Caco-2 (cell line): ENCODE results near the gene ARMC6. TPM values are rescaled to one million over a fixed set of nuclear protein-coding genes. Genes with fewer than 3 reads are reported as not detected.
"Not testable (repeated sequence)": the region's sequence is repeated elsewhere in the genome, so short reads cannot be mapped to it uniquely, and the experiment has no call there.

Experiments
- BruUV-seq: library from RNA; stranded (reverse); fragments of 400-500 nt; replicated peaks from 2 replicates; lab custom pipeline; 2021; lab: Mats Ljungman, UMichigan
- CTCF ChIA-PET: fragments of 300-600 bp; sonication (Branson Sonifier 250); formaldehyde crosslinking; loops from one replicate; lab custom pipeline; 2022; ENCODE audit warnings: antibody characterized with exemption; lab: Charles Lee
- POLR2A ChIA-PET: fragments of 300-600 bp; sonication (Branson Sonifier 250); formaldehyde crosslinking; loops from one replicate; lab custom pipeline; 2022; ENCODE audit warnings: antibody characterized with exemption; lab: Charles Lee
- DNase-seq, 2 experiments: peaks; one replicate each; pipeline versions ENCODE4 v3.0.0 to v3.0.0-alpha.2; 2020 to 2022
- H3K27me3 ChIP-seq: replicated peaks from 2 replicates; pipeline ENCODE4 v1.6.0; 2011; ENCODE audit warnings: low read length; ENCODE audit not compliant: control insufficient read depth, insufficient read depth
- H3K36me3 ChIP-seq: 2 replicates; pipeline ENCODE4 v1.5.1; 2011; ENCODE audit warnings: low read length; ENCODE audit not compliant: control insufficient read depth, insufficient read depth
- H3K4me1 ChIP-seq: fragments of 250-450 bp; sonication (Bioruptor Pico); 2 replicates; pipeline ENCODE4 v1.5.1; 2020; ENCODE audit warnings: mild to moderate bottlenecking
- H3K4me3 ChIP-seq: 2 replicates; pipeline ENCODE4 v1.5.1; 2011; ENCODE audit warnings: low read depth, mild to moderate bottlenecking, control low read depth, low read length
- H3K9me3 ChIP-seq: fragments of 250-450 bp; sonication (Bioruptor Pico); 2 replicates; pipeline ENCODE4 v1.5.1; 2020; ENCODE audit warnings: mild to moderate bottlenecking, moderate library complexity
- H3K27ac Mint-ChIP-seq: one replicate; pipeline ENCODE4 v1.8.0; 2022; ENCODE audit warnings: mixed read lengths; ENCODE audit not compliant: unreplicated experiment
- H3K27me3 Mint-ChIP-seq: one replicate; pipeline ENCODE4 v1.8.0; 2022; ENCODE audit warnings: mixed read lengths; ENCODE audit not compliant: insufficient read depth, unreplicated experiment
- H3K36me3 Mint-ChIP-seq: one replicate; pipeline ENCODE4 v1.8.0; 2022; ENCODE audit warnings: mild to moderate bottlenecking, mixed read lengths; ENCODE audit not compliant: insufficient read depth, unreplicated experiment
- H3K4me1 Mint-ChIP-seq: one replicate; pipeline ENCODE4 v1.8.0; 2022; ENCODE audit warnings: low read depth, mixed read lengths; ENCODE audit not compliant: unreplicated experiment
- H3K4me3 Mint-ChIP-seq: one replicate; pipeline ENCODE4 v1.8.0; 2022; ENCODE audit warnings: mild to moderate bottlenecking, moderate library complexity, mixed read lengths; ENCODE audit not compliant: unreplicated experiment
- H3K9me3 Mint-ChIP-seq: one replicate; pipeline ENCODE4 v1.8.0; 2022; ENCODE audit warnings: mixed read lengths; ENCODE audit not compliant: unreplicated experiment
- intact Hi-C: fragments of 100-400 bp; cut with micrococcal nuclease; formaldehyde crosslinking; loops from one replicate; pipeline ENCODE4 v1.10.0; 2022; ENCODE audit not compliant: unreplicated experiment
- total RNA-seq: library from RNA; stranded (reverse); gene quantifications from 2 replicates; pipeline ENCODE4 v1.2.3, GENCODE V29; 2022
- TF ChIP-seq, protein P1 (sequence below), 2 experiments: fragments of 200-600 bp in 1 of 2; IDR thresholded peaks; 1 replicate in 1 of 2; 2 replicates in 1 of 2; pipeline versions ENCODE4 v1.5.1 to v1.8.0; 2011 to 2022; ENCODE audit warnings: antibody characterized with exemption in 1 of 2, control low read depth in 1 of 2, inconsistent platforms in 1 of 2, low read depth in 1 of 2, low read length in 1 of 2, mild to moderate bottlenecking in 1 of 2, moderate library complexity in 1 of 2; ENCODE audit not compliant: insufficient read depth in 1 of 2, severe bottlenecking in 1 of 2, unreplicated experiment in 1 of 2

The ARMC6 gene
- total RNA-seq, 1 experiment from 2014 or later = 40.1 TPM

DNA sequence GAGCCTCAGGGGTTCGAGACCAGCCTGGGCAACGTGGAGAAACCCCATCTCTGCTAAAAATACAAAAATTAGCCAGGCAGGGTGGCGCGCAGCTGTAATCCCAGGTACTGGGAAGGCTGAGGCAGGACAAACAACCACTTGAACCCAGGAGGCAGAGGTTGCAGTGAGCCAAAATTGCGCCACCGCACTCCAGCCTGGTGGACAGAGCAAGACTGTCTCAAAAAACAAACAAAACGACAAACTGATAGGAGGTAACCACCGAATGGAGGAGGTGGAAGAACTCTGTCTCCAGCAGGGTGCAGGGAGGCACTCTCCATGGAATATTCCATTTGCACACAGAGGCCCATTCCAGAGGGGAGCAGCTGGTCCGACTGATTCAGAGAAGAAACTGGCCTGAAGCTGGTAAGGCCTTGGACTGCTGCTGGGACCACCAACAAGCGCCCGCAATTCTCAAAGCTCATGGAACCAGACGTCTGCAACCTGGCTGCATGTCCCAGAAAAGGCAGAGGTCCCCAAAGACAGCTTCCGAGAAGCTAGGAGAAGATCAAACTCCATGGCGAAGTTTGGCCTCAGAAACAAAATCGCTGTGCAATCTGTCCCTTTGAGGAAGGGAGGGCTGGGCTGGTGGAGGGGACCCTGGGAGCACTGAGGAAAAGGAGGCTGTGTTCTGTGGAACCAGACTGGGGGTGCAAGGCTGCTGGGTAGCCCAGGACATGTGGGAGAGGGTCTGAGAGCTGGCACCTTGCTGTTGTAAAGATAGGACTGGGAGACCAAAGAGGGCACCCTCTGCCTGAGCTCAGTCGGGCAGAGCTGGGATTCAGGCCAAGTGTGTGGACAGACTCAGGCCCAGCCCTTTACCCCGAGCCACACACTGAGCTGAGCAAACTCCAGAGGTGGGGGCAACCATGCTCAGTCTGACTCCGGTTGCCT, 65.6 kb downstream of the ARMC6 start:
- peak overlapping the region; percentile 63 for H3K27ac Mint-ChIP-seq
- TF ChIP-seq, protein P1, sequence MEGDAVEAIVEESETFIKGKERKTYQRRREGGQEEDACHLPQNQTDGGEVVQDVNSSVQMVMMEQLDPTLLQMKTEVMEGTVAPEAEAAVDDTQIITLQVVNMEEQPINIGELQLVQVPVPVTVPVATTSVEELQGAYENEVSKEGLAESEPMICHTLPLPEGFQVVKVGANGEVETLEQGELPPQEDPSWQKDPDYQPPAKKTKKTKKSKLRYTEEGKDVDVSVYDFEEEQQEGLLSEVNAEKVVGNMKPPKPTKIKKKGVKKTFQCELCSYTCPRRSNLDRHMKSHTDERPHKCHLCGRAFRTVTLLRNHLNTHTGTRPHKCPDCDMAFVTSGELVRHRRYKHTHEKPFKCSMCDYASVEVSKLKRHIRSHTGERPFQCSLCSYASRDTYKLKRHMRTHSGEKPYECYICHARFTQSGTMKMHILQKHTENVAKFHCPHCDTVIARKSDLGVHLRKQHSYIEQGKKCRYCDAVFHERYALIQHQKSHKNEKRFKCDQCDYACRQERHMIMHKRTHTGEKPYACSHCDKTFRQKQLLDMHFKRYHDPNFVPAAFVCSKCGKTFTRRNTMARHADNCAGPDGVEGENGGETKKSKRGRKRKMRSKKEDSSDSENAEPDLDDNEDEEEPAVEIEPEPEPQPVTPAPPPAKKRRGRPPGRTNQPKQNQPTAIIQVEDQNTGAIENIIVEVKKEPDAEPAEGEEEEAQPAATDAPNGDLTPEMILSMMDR (IDR thresholded peaks at IDR 0.05; ENCODE audit: insufficient read depth in 1 of 2, low read depth in 1 of 2, low read length in 1 of 2, severe bottlenecking in 1 of 2, unreplicated experiment in 1 of 2) = no peak
- H3K4me3 Mint-ChIP-seq = no peak overlapping the region
- H3K4me3 ChIP-seq = no peak overlapping the region
- H3K4me1 Mint-ChIP-seq = peaks cover 14% of the 10 kb centered on the region
- H3K9me3 Mint-ChIP-seq = no peaks in the 10 kb centered on the region
- no peaks in the 10 kb centered on the region for H3K36me3 Mint-ChIP-seq
- H3K27me3 Mint-ChIP-seq = no peaks in the 10 kb centered on the region
- intact Hi-C loops = no loop called here
- peak in 1 of 2 experiments; percentile 24 for DNase-seq
- no peaks in the 10 kb centered on the region for H3K36me3 ChIP-seq
- H3K4me1 ChIP-seq = peaks cover 53% of the 10 kb centered on the region
- BruUV-seq = no TSS peak
- ChIA-PET POLR2A (no interaction called here), CTCF (interaction anchor here (0.6 kb wide), 1 partner anchor 17 kb away, joined by 3 read pairs; no protein-coding TSS in a partner anchor)
- no peaks in the 10 kb centered on the region for H3K9me3 ChIP-seq
- no peaks in the 10 kb centered on the region for H3K27me3 ChIP-seq

DNA sequence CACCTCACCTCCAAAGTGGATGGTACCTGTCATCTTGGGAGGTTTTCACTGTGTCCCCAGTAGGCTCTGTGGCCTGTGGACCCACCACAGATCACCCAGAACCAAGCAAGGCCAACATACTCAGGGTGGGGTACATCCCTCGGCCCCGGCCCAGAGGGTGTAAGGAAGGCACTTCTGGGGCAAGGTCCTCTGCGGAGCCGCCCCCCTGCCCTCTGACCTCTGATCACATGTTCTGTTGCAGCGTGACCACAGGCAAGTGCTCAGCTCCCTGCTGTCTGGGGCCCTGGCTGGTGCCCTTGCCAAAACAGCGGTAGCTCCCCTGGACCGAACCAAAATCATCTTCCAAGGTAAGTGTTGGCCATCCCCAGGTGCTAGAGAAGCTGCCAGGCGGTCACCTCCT, 68.1 kb downstream of the ARMC6 start:
- no TSS peak for BruUV-seq
- Mint-ChIP-seq H3K36me3 (no peaks in the 10 kb centered on the region), H3K4me3 (no peak overlapping the region), H3K9me3 (no peaks in the 10 kb centered on the region), H3K4me1 (peaks cover 8% of the 10 kb centered on the region), H3K27ac (no peak overlapping the region), H3K27me3 (no peaks in the 10 kb centered on the region)
- peaks cover 45% of the 10 kb centered on the region for H3K4me1 ChIP-seq
- H3K27me3 ChIP-seq = no peaks in the 10 kb centered on the region
- TF ChIP-seq, protein P1 (IDR thresholded peaks at IDR 0.05; ENCODE audit: insufficient read depth in 1 of 2, low read depth in 1 of 2, low read length in 1 of 2, severe bottlenecking in 1 of 2, unreplicated experiment in 1 of 2) = no peak
- H3K9me3 ChIP-seq = no peaks in the 10 kb centered on the region
- no peaks in the 10 kb centered on the region for H3K36me3 ChIP-seq
- intact Hi-C loops = no loop called here
- CTCF ChIA-PET = no interaction called here
- POLR2A ChIA-PET = no interaction called here
- H3K4me3 ChIP-seq = no peak overlapping the region
- no peak for DNase-seq

DNA sequence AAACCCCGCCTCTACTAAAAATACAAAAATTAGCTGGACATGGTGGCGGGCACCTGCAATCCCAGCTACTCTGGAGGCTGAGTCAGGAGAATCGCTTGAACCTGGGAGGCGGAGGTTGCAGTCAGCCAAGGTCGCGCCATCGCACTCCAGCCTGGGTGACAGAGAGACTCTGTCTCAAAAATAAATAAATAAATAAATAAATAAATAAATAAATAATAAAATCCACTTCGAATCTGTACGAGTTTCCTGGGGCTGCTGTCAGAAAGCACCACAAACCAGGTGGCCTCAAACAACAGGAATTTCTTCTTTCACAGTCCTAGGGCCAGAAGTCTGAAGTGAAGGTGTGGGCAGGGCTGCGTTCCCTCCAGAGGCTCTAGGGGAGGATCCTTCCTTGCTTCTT, 69.2 kb downstream of the ARMC6 start:
- CTCF ChIA-PET, H3K4me3 Mint-ChIP-seq, H3K4me3 ChIP-seq, H3K27me3 Mint-ChIP-seq, H3K9me3 ChIP-seq, H3K36me3 Mint-ChIP-seq, POLR2A ChIA-PET, H3K4me1 Mint-ChIP-seq, DNase-seq, H3K36me3 ChIP-seq, H3K27me3 ChIP-seq, H3K27ac Mint-ChIP-seq, intact Hi-C loops, BruUV-seq, H3K9me3 Mint-ChIP-seq: not testable (repeated sequence)
- peaks cover 35% of the 10 kb centered on the region for H3K4me1 ChIP-seq
